GM19099 (cell line): Measurements from ENCODE around the gene ABLIM2.

Source experiments
- POLR2A ChIP-seq: IDR thresholded peaks from 3 replicates; pipeline ENCODE4 v1.6.1; 2011; ENCODE audit warnings: low read depth; ENCODE audit not compliant: insufficient read length; ENCODE audit errors: extremely low read depth

ABLIM2 gene

GRCh38 chr4:8104491-8105305, 53.9 kb downstream of the ABLIM2 start:
- TF ChIP-seq POLR2A: no peak

GRCh38 chr4:8103421-8104390, 54.9 kb downstream of the ABLIM2 start:
- no peak for TF ChIP-seq POLR2A

- TF ChIP-seq POLR2A: no peak
Observed at GRCh38 chr4:8102831-8103230, 55.8 kb downstream of the ABLIM2 start.

GRCh38 chr4:8102076-8102355, 56.6 kb downstream of the ABLIM2 start:
- no peak for TF ChIP-seq POLR2A

- TF ChIP-seq POLR2A: no peak
Observed at GRCh38 chr4:8101213-8102075, 57.2 kb downstream of the ABLIM2 start.

- no peak for TF ChIP-seq POLR2A
Observed at GRCh38 chr4:8099981-8100464, 58.6 kb downstream of the ABLIM2 start.

- TF ChIP-seq POLR2A: no peak
Observed at GRCh38 chr4:8098506-8098905, 60.1 kb downstream of the ABLIM2 start.

- TF ChIP-seq POLR2A: no peak
Observed at GRCh38 chr4:8097721-8098345, 60.8 kb downstream of the ABLIM2 start.

- TF ChIP-seq POLR2A: no peak
Observed at GRCh38 chr4:8097141-8097541, 61.5 kb downstream of the ABLIM2 start.

GRCh38 chr4:8096690-8097061, 61.9 kb downstream of the ABLIM2 start:
- no peak for TF ChIP-seq POLR2A

- no peak for TF ChIP-seq POLR2A
Observed at GRCh38 chr4:8095956-8096689, 62.5 kb downstream of the ABLIM2 start.

GRCh38 chr4:8093587-8094274, 64.9 kb downstream of the ABLIM2 start:
- TF ChIP-seq POLR2A: no peak

GRCh38 chr4:8092282-8092681, 66.3 kb downstream of the ABLIM2 start:
- TF ChIP-seq POLR2A: no peak
